GM23248 (cell line): ENCODE data around the gene HYOU1. TPM values are rescaled to one million over a fixed set of nuclear protein-coding genes. Genes with fewer than 3 reads are reported as not detected.
"Not testable (repeated sequence)": the region's sequence is repeated elsewhere in the genome, so short reads cannot be mapped to it uniquely, and the experiment has no call there.

ENCODE experiments used
- DNase-seq: peaks from one replicate; pipeline ENCODE4 v3.0.0-alpha.2; 2015
- H2AFZ ChIP-seq: fragments of 200-600 bp; sonication (generic); 2 replicates; pipeline ENCODE4 v1.6.1; 2016; ENCODE audit warnings: antibody characterized with exemption
- H3F3A ChIP-seq: fragments of 200-600 bp; sonication (generic); 2 replicates; pipeline ENCODE4 v1.6.1; 2016; ENCODE audit warnings: mild to moderate bottlenecking, antibody characterized with exemption, mixed run types; ENCODE audit not compliant: insufficient read depth
- H3K27ac ChIP-seq: fragments of 200-600 bp; sonication (generic); 2 replicates; pipeline ENCODE4 v1.5.1; 2016; ENCODE audit warnings: mild to moderate bottlenecking
- H3K27me3 ChIP-seq: fragments of 200-600 bp; sonication (generic); replicated peaks from 2 replicates; pipeline ENCODE4 v1.6.1; 2016; ENCODE audit warnings: mild to moderate bottlenecking; ENCODE audit not compliant: insufficient read depth
- H3K36me3 ChIP-seq: fragments of 200-600 bp; sonication (generic); 2 replicates; pipeline ENCODE4 v1.6.1; 2016; ENCODE audit warnings: low read depth, mild to moderate bottlenecking
- H3K4me1 ChIP-seq: fragments of 200-600 bp; sonication (generic); 2 replicates; pipeline ENCODE4 v1.6.1; 2016; ENCODE audit warnings: mild to moderate bottlenecking; ENCODE audit not compliant: insufficient read depth
- H3K4me2 ChIP-seq: fragments of 200-600 bp; sonication (generic); one replicate; pipeline ENCODE4 v1.6.1; 2016; ENCODE audit warnings: mild to moderate bottlenecking; ENCODE audit not compliant: unreplicated experiment
- H3K4me3 ChIP-seq: fragments of 200-600 bp; sonication (generic); 2 replicates; pipeline ENCODE4 v1.5.1; 2016; ENCODE audit warnings: mild to moderate bottlenecking
- H3K79me2 ChIP-seq: fragments of 200-600 bp; sonication (generic); 2 replicates; pipeline ENCODE4 v1.6.1; 2016; ENCODE audit warnings: mild to moderate bottlenecking; ENCODE audit not compliant: insufficient read depth
- H3K9ac ChIP-seq: fragments of 200-600 bp; sonication (generic); 2 replicates; pipeline ENCODE4 v1.6.1; 2016; ENCODE audit warnings: mild to moderate bottlenecking
- H3K9me2 ChIP-seq: fragments of 200-600 bp; sonication (generic); 2 replicates; pipeline ENCODE4 v1.6.1; 2016; ENCODE audit warnings: mixed run types, mild to moderate bottlenecking, moderate library complexity; ENCODE audit not compliant: insufficient read depth
- H3K9me3 ChIP-seq: fragments of 200-600 bp; sonication (generic); one replicate; pipeline ENCODE4 v1.6.1; 2017; ENCODE audit warnings: low read depth
- H4K20me1 ChIP-seq: fragments of 200-600 bp; sonication (generic); 2 replicates; pipeline ENCODE4 v1.6.0; 2016; ENCODE audit not compliant: insufficient read depth
- EZH2 ChIP-seq: fragments of 200-600 bp; sonication (generic); IDR thresholded peaks from 2 replicates; pipeline ENCODE4 v1.6.1; 2018; ENCODE audit warnings: antibody characterized with exemption, mild to moderate bottlenecking; ENCODE audit not compliant: insufficient read depth, poor library complexity, severe bottlenecking
- EZH2phosphoT487 ChIP-seq: fragments of 200-600 bp; sonication (generic); IDR thresholded peaks from 2 replicates; pipeline ENCODE4 v1.6.1; 2018; ENCODE audit warnings: antibody characterized with exemption, moderate library complexity, mild to moderate bottlenecking, low read depth; ENCODE audit not compliant: insufficient read depth
- WGBS, 2 experiments: methylation state at CpG; one replicate each; pipeline ENCODE4 v1.1.6; 2015 to 2017; ENCODE audit warnings: low lambda C conversion rate in 2 of 2, low coverage in 1 of 2; ENCODE audit errors: missing lambda C conversion rate in 2 of 2; 5-methylcytosine and 5-hydroxymethylcytosine counted together
- in situ Hi-C: fragments of 300-500 bp; cut with MboI; formaldehyde crosslinking; loops from 2 replicates; pipeline ENCODE4 v1.15.0; 2020
- polyA plus RNA-seq: library from polyadenylated mRNA; unstranded; fragments of >200 nt; fragmentation: Nextera tagmentation; extraction: Ambion mirVana; gene quantifications from 2 replicates; pipeline ENCODE4 v1.2.1, GENCODE V29; 2016
- total RNA-seq: library from RNA; depleted of rRNA; stranded (reverse); fragments of >200 nt; shearing (Covaris generic); gene quantifications from 2 replicates; pipeline ENCODE4 v1.2.3, GENCODE V29; 2014; rRNA removed

HYOU1 gene, protein sequence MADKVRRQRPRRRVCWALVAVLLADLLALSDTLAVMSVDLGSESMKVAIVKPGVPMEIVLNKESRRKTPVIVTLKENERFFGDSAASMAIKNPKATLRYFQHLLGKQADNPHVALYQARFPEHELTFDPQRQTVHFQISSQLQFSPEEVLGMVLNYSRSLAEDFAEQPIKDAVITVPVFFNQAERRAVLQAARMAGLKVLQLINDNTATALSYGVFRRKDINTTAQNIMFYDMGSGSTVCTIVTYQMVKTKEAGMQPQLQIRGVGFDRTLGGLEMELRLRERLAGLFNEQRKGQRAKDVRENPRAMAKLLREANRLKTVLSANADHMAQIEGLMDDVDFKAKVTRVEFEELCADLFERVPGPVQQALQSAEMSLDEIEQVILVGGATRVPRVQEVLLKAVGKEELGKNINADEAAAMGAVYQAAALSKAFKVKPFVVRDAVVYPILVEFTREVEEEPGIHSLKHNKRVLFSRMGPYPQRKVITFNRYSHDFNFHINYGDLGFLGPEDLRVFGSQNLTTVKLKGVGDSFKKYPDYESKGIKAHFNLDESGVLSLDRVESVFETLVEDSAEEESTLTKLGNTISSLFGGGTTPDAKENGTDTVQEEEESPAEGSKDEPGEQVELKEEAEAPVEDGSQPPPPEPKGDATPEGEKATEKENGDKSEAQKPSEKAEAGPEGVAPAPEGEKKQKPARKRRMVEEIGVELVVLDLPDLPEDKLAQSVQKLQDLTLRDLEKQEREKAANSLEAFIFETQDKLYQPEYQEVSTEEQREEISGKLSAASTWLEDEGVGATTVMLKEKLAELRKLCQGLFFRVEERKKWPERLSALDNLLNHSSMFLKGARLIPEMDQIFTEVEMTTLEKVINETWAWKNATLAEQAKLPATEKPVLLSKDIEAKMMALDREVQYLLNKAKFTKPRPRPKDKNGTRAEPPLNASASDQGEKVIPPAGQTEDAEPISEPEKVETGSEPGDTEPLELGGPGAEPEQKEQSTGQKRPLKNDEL
- total RNA-seq (85.4 and 97.0 TPM in 2 replicates), polyA plus RNA-seq (56.3 and 58.5 TPM in 2 replicates)

DNA sequence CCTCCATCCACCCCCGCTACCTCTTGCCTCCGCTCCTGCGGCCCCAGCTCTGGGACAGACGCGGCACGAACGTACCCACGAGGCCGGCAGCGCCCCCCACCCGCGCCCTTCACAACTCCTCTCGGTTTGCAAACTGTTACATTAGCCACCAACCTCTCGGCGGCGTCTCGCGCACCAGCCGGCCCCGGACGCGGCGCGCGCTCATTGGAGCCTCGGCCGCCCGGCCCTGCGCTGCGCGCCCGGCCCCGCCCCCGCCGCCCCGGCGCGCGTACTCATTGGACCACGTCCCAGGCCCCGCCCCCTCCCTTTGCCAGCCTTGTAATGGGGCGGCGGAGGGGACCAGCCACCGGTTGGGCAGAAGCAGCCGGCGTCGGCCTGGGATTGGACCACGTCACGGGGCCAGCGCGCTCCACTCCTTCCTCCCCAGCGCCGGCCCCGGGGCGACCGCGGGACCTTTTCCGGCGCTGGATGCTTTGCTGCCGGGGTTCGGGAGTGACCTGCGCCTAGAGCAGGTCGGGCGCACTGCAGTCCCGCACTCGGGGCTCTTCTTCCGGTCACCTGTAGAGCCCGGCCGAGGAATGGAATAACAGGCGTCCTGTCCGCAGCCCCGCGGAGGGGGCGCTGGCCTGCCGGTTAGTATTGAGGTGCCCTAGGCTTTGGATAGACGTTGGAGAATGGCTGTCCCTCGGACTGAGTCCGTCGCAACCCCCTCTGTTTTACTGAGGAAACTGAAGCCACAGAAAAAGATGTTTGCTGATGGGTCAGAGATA is at the start of gene HYOU1:
Gene HYOU1 (minus strand): TSS at position 206 of the 770 bp plus-strand sequence. CDS start 1,045 bp downstream, outside the sequence.
- H3K9me3 ChIP-seq, result no peaks in the 10 kb centered on the region
- H2AFZ ChIP-seq, result peak within 1 kb of the TSS; percentile 86
- H3K27me3 ChIP-seq, result no peaks in the 10 kb centered on the region
- no peaks in the 10 kb centered on the region for H4K20me1 ChIP-seq
- H3K4me2 ChIP-seq, result peak within 1 kb of the TSS; percentile 87
- peak; percentile 99 for DNase-seq
- peaks cover 10% of the 10 kb centered on the region; the same call in 1 of the 2 replicates for H3F3A ChIP-seq
- peak within 1 kb of the TSS; percentile 93 for H3K9ac ChIP-seq
- H3K4me1 ChIP-seq, result peaks cover 13% of the 10 kb centered on the region; the same call in 1 of the 2 replicates
- 1% methylated on average over 57 to 70 of the region's 79 CpGs for WGBS, 2 experiments
- H3K4me3 ChIP-seq, result peak within 1 kb of the TSS; percentile 91
- H3K9me2 ChIP-seq, result no peaks in the 10 kb centered on the region
- H3K36me3 ChIP-seq, result peaks cover 18% of the 10 kb centered on the region; the same call in 1 of the 2 replicates
- in situ Hi-C loops, result no loop called here
- peaks cover 57% of the 10 kb centered on the region for H3K79me2 ChIP-seq
- TF ChIP-seq EZH2, result no peak
- TF ChIP-seq EZH2phosphoT487, result no peak
- peak within 1 kb of the TSS; percentile 82 for H3K27ac ChIP-seq

DNA sequence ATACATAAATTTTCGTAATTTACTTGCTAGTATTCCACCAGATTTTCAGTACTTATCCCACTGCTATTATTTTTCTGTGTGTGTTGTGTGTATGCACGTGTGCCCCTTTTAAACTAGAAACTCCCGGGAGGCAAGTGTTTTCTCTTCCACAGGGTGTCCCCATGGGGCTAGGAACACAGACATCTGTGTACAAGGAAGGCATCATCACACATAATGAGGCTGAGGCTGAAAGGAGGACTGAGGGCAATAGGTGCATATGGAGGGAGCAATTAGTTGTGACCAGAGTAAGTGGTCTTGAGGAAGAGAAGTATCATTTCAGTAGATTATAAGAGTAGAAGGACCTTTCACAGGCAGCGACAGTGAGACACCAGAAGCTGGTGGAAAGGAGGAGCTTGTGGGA is 46.8 kb upstream of the HYOU1 start:
- WGBS, 2 experiments, result 51 to 52% methylated on average over 4 of the region's 4 CpGs
- no peak for DNase-seq
- Histone ChIP-seq H3K4me2 (no peak overlapping the region), H2AFZ (no peak overlapping the region; the same call in 1 of the 2 replicates), H3K36me3 (no peaks in the 10 kb centered on the region), H3K27me3 (no peaks in the 10 kb centered on the region), H3K79me2 (peaks cover 53% of the 10 kb centered on the region), H3K27ac (no peak overlapping the region), H3K9ac (no peak overlapping the region), H3F3A (peaks cover 21% of the 10 kb centered on the region), H4K20me1 (no peaks in the 10 kb centered on the region), H3K9me3 (no peaks in the 10 kb centered on the region), H3K4me3 (no peak overlapping the region), H3K9me2 (no peaks in the 10 kb centered on the region), H3K4me1 (peaks cover 28% of the 10 kb centered on the region)
- TF ChIP-seq EZH2phosphoT487 (no peak), EZH2 (no peak)
- in situ Hi-C loops, result no loop called here

DNA sequence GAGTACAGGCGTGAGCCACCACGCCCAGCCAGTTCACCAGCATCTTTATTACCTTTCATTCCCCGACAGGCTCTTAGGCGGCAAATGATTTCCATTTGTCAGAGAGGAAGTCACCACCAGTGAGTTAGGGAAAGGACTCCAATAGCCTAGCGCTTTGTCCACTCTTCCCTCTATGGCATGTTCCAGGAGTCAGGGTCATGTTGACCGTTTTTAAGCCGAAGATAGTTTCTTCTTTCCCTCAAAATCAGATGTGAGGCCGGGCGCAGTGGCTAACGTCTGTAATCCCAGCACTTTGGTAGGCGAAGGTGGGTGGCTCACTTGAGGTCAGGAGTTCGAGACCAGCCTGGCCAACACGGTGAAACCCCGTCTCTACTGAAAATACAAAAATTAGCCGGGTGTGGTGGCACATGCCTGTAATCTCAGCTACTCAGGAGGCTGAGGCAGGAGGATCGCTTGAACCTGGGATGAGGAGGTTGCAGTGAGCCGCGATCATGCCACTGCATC is 46.2 kb upstream of the HYOU1 start:
- H3K9me2 ChIP-seq, H3K9me3 ChIP-seq, DNase-seq, H4K20me1 ChIP-seq, in situ Hi-C loops, H3K27me3 ChIP-seq, H3K36me3 ChIP-seq: not testable (repeated sequence)
- H3F3A ChIP-seq, result peaks cover 21% of the 10 kb centered on the region
- H2AFZ ChIP-seq, result peak overlapping the region; percentile 89
- H3K4me2 ChIP-seq, result peak overlapping the region; percentile 92
- peaks cover 22% of the 10 kb centered on the region for H3K4me1 ChIP-seq
- H3K79me2 ChIP-seq, result peaks cover 53% of the 10 kb centered on the region
- 79 to 82% methylated on average over 18 of the region's 18 CpGs for WGBS, 2 experiments
- peak overlapping the region; percentile 84 for H3K4me3 ChIP-seq
- H3K27ac ChIP-seq, result peak overlapping the region; percentile 93
- peak overlapping the region; percentile 89 for H3K9ac ChIP-seq
